NB4 (cell line): Measurements from ENCODE around the gene ANKRD13C.

ENCODE experiments used
- DNase-seq: peaks from one replicate; pipeline ENCODE4 v3.0.0; 2010; ENCODE audit warnings: low read depth
- H3K4me3 ChIP-seq: one replicate; pipeline ENCODE4 v1.5.1; 2011; ENCODE audit warnings: mild to moderate bottlenecking, low read depth, low read length, moderate library complexity
- CTCF ChIP-seq: IDR thresholded peaks from one replicate; pipeline ENCODE4 v1.5.1; 2012; ENCODE audit warnings: low read depth, low read length
- MYC ChIP-seq: IDR thresholded peaks from 2 replicates; pipeline ENCODE4 v1.6.1; 2011; ENCODE audit warnings: low read depth, low read length
- POLR2A ChIP-seq: IDR thresholded peaks from 2 replicates; pipeline ENCODE4 v1.6.1; 2011; ENCODE audit warnings: mild to moderate bottlenecking; ENCODE audit not compliant: insufficient read length; ENCODE audit errors: extremely low read depth
- TF ChIP-seq, protein P1 (sequence below): IDR thresholded peaks from 2 replicates; pipeline ENCODE4 v1.6.1; 2011; ENCODE audit warnings: low read depth, low read length

The ANKRD13C gene, protein sequence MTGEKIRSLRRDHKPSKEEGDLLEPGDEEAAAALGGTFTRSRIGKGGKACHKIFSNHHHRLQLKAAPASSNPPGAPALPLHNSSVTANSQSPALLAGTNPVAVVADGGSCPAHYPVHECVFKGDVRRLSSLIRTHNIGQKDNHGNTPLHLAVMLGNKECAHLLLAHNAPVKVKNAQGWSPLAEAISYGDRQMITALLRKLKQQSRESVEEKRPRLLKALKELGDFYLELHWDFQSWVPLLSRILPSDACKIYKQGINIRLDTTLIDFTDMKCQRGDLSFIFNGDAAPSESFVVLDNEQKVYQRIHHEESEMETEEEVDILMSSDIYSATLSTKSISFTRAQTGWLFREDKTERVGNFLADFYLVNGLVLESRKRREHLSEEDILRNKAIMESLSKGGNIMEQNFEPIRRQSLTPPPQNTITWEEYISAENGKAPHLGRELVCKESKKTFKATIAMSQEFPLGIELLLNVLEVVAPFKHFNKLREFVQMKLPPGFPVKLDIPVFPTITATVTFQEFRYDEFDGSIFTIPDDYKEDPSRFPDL

DNA sequence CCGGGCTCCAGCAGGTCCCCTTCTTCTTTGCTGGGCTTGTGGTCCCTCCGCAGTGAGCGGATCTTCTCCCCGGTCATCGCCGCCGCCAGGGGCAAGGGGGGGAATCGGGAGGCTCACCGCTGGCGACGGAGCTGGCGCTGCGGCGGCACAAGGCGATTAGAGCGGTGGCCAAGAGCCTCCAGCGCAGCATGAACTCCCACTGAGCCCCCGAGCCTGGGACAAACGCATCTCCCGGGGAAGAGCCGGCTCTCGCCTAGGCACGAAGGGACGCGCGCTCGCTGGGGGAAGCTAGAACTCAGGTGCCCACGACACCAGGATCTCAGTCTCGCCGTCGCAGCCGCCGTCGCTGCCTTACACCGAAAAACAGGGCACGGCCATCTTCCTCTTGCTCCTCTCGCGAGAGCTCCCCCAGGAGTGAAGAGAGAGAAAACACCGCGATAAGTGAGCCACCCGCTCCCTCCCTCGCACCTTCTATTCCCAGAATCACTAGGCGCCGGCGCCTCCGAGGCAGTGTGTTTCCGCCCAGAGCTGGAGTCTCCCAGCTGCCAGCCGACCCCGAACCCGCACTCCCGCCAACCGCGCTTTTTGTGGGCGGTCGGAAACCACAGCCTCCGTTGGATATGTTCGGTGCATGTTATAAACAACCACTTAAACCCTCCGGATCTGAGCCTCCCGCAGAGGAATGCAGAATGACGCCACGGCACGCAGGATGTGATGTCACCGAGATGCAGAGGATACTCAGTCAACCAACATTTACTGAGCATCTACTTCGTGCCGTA, at the start of gene ANKRD13C:
Gene ANKRD13C (minus strand): TSS at position 391 of the 779 bp plus-strand sequence. CDS start 314 bp downstream, at position 77.
- peak within 1 kb of the TSS; percentile 84 for H3K4me3 ChIP-seq
- TF ChIP-seq, protein P1, sequence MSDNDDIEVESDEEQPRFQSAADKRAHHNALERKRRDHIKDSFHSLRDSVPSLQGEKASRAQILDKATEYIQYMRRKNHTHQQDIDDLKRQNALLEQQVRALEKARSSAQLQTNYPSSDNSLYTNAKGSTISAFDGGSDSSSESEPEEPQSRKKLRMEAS, result 0 out of 2 replicates have a peak, but pooled peaks have one; percentile 13
- no peak for TF ChIP-seq MYC
- TF ChIP-seq POLR2A, result peak; percentile 90
- no peak for TF ChIP-seq CTCF
- peak; percentile 95 for DNase-seq

- H3K4me3 ChIP-seq, result no peak overlapping the region
- no peak for TF ChIP-seq POLR2A
- TF ChIP-seq CTCF, result no peak
- no peak for TF ChIP-seq MYC
- TF ChIP-seq, protein P1, result no peak
- no peak for DNase-seq
These were observed 49.2 kb upstream of the ANKRD13C start for GRCh38 chr1:70403759-70404158.

DNA sequence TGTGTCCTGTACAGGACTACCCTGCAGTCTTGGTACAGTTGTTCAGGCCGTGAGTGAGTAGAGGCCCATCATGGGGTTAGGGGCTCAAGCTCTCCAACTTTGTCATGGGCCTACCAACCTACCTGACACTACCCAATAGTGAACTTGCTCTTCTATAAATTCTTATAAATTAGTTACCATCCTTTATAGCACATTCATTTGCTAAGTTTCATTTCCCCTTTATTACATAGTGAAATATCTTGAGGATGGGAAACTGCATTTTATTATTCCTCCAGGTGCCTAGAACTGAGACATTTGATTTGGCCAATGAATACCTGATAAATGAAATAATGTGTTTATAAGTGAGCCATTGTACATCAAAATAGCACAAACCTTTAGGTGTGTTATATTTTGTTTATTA, 47.5 kb upstream of the ANKRD13C start:
- TF ChIP-seq POLR2A (no peak), MYC (no peak), CTCF (no peak)
- TF ChIP-seq, protein P1, result no peak
- DNase-seq, result no peak
- no peak overlapping the region for H3K4me3 ChIP-seq

DNA sequence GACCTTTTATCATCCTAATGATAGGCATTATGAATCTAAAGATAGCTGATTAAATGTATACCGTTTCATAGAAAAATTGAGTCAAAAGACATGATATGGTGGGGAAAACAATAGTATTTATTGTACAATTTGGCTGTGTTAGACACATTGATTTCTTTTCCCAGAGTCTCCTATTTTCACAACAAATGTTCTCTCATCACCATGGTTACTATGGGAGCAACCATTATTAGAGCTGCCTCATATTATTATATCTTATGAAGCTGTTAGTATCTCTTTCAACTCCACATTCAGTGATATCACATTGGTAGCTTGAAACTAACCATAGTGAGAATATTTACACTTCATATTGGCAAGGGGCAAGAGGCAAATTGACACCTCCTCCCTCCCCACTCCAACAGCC, 45.8 kb upstream of the ANKRD13C start:
- H3K4me3 ChIP-seq, result no peak overlapping the region
- DNase-seq, result no peak
- TF ChIP-seq MYC, result no peak
- TF ChIP-seq, protein P1, result no peak
- TF ChIP-seq CTCF, result no peak
- no peak for TF ChIP-seq POLR2A

- TF ChIP-seq CTCF (no peak), POLR2A (no peak), MYC (no peak)
- TF ChIP-seq, protein P1, result no peak
- DNase-seq, result no peak
- no peak overlapping the region for H3K4me3 ChIP-seq
These were observed 42.5 kb upstream of the ANKRD13C start for GRCh38 chr1:70397013-70397412.
